C1 segment of cervical spinal cord (tissue), 14 donors: ENCODE results near the gene CNNM2.
"Not testable (repeated sequence)": the region's sequence is repeated elsewhere in the genome, so short reads cannot be mapped to it uniquely, and the experiment has no call there.

Experiments used
- DNase-seq, 14 donors: peaks; one replicate each; lab custom pipeline; 2025; lab: John Stamatoyannopoulos, UW

CNNM2 gene

GRCh38 chr10:102965311-102965851 lies 47.3 kb downstream of the CNNM2 start:
- no peak for DNase-seq

- DNase-seq: no peak
Observed at GRCh38 chr10:102967123-102967522, 49.0 kb downstream of the CNNM2 start.

DNA sequence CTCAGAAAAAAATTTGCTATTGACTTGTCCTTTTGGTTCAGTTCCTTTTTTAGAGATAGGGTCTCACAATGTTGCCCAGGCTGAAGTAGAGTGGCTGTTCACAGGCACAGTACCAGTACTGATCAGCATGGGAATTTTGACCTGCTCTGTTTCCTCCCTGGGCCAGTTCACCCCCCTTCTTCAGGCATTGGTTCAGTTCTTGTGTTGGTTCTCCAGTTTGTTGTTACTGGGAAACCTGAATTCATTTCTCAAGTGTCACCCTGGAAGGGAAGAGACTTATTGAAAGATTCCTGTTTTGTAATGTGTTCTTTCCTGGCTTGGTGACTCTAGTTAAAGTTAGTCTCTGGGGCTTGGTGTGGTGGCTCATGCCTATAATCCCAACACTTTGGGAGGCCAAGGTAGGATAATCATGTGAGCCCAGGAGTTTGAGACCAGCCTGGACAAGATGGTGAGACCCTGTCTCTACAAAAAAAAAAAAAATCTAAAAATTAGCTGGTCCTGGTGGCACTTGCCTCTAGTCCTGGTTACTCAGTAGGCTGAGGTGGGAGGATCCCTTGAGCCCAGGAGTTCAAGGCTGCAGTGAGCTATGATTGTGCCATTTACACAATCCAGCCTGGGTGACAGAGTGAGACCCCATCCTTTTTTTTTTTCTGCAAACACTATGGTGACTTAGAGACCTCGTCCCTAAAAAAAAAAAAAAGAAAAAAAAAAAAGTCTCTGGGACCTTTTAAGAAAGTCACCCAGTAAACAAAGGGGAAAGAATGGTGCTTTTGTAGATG lies 52.7 kb downstream of the CNNM2 start:
- DNase-seq: no peak

GRCh38 chr10:102975483-102976379 lies 57.6 kb downstream of the CNNM2 start:
- DNase-seq: no peak

GRCh38 chr10:102976380-102976726 lies 58.3 kb downstream of the CNNM2 start:
- not testable (repeated sequence) for DNase-seq

DNA sequence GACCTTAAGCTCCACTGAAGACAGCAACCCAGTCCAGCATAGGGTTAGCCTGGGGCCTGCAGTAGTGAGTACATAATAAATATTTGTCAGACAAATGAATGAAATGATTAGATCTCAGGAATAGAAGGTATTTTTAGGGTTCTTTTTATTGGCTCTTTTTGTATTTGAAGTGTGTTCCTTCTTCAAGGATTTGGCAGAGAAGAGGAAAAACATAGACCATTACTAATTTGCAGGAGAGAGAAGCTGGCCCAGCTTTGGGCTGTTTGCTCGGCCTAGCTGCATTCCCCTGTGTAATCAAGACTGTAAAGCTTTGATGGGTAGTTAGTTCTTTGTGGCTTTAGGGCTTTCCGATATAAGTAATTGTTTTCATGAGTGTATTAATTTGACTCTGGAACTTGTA lies 64.2 kb downstream of the CNNM2 start:
- DNase-seq: no peak

DNA sequence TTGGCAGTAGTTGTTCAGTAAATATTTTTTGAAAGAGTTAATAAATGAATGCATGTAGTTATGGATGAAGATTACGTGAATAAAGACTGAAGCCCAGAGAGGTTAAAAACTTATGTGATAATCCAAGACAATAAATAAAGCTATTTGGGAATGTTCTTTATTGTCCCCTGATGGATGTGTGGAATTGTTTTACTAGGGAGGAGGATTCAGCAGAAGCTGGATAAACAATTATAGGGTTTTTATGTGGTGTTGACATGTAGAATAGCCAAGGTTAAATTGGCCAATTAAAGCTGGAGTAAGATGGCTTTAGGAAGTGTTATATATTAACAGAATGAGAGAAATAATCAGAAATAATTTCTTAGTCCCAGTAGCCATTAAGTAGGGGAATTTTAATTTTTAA lies 66.0 kb downstream of the CNNM2 start:
- no peak for DNase-seq

- DNase-seq: no peak
Observed at GRCh38 chr10:102985811-102986210, 67.7 kb downstream of the CNNM2 start.

- DNase-seq: no peak
Observed at GRCh38 chr10:102988404-102989314, 70.6 kb downstream of the CNNM2 start.

DNA sequence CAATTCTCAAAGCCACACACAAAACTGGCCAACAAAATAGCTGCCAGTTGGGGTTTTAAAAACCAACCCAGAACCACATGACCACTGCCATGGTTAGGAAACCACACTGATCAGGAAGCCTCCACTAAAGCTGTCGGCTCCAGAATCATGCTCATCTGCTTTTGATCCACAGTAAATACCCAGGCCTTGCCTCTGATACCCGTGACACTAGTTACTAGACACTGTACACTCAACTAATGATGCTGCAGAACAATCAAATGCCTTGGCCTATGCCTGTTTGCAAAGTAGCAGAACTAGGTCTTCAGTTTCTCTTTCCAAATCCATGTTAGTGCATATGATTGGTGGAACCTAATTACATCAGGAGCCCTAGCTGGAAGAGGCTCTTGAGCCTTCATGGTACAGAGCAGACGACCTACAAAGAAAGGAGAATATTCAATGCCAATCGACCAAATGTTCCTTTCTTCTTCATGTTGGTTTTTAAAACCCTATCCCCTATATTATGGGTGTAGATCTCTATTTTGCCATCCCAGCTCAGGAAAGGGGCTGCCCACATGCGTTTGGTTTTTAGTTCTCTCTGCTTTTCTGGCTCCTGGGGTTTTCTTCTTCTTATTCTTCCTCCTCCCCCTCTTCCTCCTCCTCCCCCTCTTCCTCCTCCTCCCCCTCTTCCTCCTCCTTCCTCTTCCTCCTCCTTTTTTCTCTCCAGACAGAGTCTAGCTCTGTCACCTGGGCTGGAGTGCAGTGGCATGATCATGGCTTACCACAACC lies 76.6 kb downstream of the CNNM2 start:
- DNase-seq: no peak

DNA sequence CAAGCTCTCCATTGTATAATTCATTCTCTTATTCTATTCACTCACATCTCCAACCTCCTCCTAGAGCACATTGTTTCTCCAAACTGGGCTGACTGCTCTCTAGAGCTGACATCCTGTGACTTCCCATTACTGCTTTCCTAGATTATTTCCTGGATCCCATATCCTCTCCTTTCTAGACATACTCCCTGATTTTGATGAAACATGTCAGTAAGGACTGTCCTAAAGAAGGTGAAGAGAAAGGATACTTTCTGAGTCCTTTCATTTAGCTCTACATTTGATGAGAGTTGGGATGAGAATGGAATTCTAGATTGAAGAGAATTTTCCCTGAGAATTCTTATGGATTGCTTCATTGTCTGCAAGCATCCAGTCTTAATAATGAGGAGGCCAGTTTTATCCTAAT lies 78.8 kb downstream of the CNNM2 start:
- DNase-seq: no peak

GRCh38 chr10:102997998-102998397 lies 79.9 kb downstream of the CNNM2 start:
- DNase-seq: no peak

DNA sequence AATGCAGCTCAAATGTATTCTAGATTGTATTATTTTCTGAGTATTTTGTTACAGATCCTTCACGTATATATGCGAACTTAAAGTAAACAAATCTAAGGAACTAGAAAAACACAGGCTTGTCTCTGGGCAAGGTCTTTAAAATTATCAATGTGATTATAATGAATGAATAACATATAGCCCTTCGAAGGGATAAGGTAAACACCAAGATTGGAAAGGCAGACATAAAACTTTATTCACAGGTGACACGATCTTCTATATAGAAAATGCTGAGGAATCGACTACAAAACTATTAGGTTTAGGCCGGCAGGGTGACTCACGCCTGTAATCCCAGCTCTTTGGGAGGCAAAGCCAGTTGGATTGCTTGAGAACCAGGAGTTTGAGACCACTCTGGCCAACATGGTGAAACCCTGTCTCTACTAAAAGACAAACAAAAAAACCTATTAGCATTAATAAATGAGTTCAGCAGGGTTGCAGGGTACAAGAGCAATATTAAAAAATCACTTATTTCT lies 80.4 kb downstream of the CNNM2 start:
- no peak for DNase-seq

- not testable (repeated sequence) for DNase-seq
Observed at GRCh38 chr10:103000050-103000449, 82.0 kb downstream of the CNNM2 start.

GRCh38 chr10:103007017-103007416 lies 88.9 kb downstream of the CNNM2 start:
- DNase-seq: no peak

GRCh38 chr10:103013416-103013815 lies 95.3 kb downstream of the CNNM2 start:
- no peak for DNase-seq

DNA sequence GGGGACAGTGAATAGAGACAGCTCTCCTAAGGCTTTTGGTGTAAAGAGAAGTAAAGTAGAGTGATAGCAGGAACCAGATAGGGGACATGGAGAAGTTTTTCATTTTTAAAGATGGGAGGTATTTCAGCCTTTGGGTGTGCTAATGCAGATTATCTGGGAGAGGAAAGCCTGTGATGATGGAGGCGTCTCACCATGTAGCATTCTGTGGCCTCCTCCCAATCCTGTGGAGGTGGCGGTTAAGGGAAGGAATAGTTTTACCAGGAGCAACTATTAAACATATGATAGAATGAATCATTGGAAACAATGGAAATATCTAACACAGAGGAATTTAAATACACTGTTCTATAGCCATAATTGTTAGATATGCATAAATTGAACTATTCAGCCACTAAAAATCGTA lies 101.3 kb downstream of the CNNM2 start:
- no peak for DNase-seq

GRCh38 chr10:103021150-103021899 lies 103.2 kb downstream of the CNNM2 start:
- no peak for DNase-seq

GRCh38 chr10:103021900-103022293 lies 103.8 kb downstream of the CNNM2 start:
- no peak for DNase-seq

DNA sequence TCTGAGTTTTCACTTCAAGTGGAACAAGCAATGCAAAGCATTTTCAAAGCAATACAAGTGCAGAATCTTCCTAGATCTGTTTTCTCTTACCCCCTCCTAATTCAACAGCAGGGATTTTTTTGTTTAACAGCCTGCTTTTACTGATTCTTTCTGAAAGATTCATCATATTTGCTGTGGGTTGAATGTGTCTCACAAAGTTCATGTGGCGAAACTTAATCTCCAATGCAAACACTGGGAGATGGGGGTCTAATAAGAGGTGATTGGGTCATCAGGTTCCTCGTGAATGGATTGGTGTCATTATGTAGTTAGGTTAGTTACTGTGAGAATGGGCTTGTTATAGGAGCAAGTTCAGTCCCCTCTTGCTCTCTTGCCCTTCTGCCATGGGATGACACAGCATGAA lies 107.6 kb downstream of the CNNM2 start:
- no peak for DNase-seq
